Liver (tissue), 9 donors: ENCODE measurements around the gene PTPRN2. TPM values are rescaled to one million over a fixed set of nuclear protein-coding genes. Genes with fewer than 3 reads are reported as not detected.
"Not testable (repeated sequence)": the region's sequence is repeated elsewhere in the genome, so short reads cannot be mapped to it uniquely, and the experiment has no call there.

Experiments
- DNase-seq: peaks from one replicate; pipeline ENCODE4 v3.0.0-alpha.2; 2017; ENCODE audit warnings: low spot score
- H3K27ac ChIP-seq, 2 donors: one replicate each; pipeline ENCODE4 v1.7.0; 2013; ENCODE audit warnings: inconsistent platforms in 2 of 2, low read length in 2 of 2, control low read depth in 1 of 2, low read depth in 1 of 2, mild to moderate bottlenecking in 1 of 2
- H3K27me3 ChIP-seq, 4 donors: one replicate each; pipeline versions ENCODE4 v1.6.1 to v1.7.0; 2013; ENCODE audit warnings: low read length in 3 of 4, inconsistent platforms in 1 of 4, mild to moderate bottlenecking in 1 of 4, moderate library complexity in 1 of 4; ENCODE audit not compliant: control insufficient read depth in 4 of 4, insufficient read depth in 4 of 4
- H3K36me3 ChIP-seq, 4 donors: one replicate each; pipeline versions ENCODE4 v1.6.1 to v1.7.0; 2013; ENCODE audit warnings: low read length in 3 of 4, mild to moderate bottlenecking in 3 of 4, low read depth in 1 of 4, moderate library complexity in 1 of 4; ENCODE audit not compliant: control insufficient read depth in 4 of 4, insufficient read depth in 3 of 4
- H3K4me1 ChIP-seq, 4 donors: one replicate each; pipeline versions ENCODE4 v1.6.1 to v1.7.0; 2013; ENCODE audit warnings: low read length in 3 of 4, mild to moderate bottlenecking in 3 of 4, moderate library complexity in 1 of 4; ENCODE audit not compliant: control insufficient read depth in 4 of 4, insufficient read depth in 4 of 4
- H3K4me3 ChIP-seq, 3 donors: one replicate each; pipeline versions ENCODE4 v1.6.1 to v1.7.0; 2013; ENCODE audit warnings: low read length in 3 of 3, control low read depth in 1 of 3, low read depth in 1 of 3, mild to moderate bottlenecking in 1 of 3
- H3K9ac ChIP-seq, 2 donors: one replicate each; pipeline ENCODE4 v1.7.0; 2013; ENCODE audit warnings: low read length in 2 of 2, mild to moderate bottlenecking in 2 of 2, moderate library complexity in 2 of 2, control low read depth in 1 of 2, low read depth in 1 of 2
- H3K9me3 ChIP-seq, 4 donors: one replicate each; pipeline versions ENCODE4 v1.6.1 to v1.7.0; 2013; ENCODE audit warnings: low read length in 3 of 4; ENCODE audit not compliant: control insufficient read depth in 4 of 4
- CTCF ChIP-seq: fragments of 150-350 bp; IDR thresholded peaks from 2 replicates; pipeline ENCODE4 v1.5.1; 2017; ENCODE audit warnings: improper control_type of control experiment, low read depth, low read length; ENCODE audit not compliant: missing input control
- EGR1 ChIP-seq, 2 donors: IDR thresholded peaks; 2 replicates each; pipeline ENCODE4 v1.6.1; 2016 to 2018; ENCODE audit warnings: antibody characterized with exemption in 2 of 2, low read depth in 2 of 2
- FOXA2 ChIP-seq: IDR thresholded peaks from 2 replicates; pipeline ENCODE4 v1.6.1; 2016; ENCODE audit warnings: antibody characterized with exemption
- GABPA ChIP-seq, 2 donors: IDR thresholded peaks in 1 of 2; conservative IDR thresholded peaks in 1 of 2; 2 replicates each; pipeline ENCODE4 v1.6.1; 2016; ENCODE audit warnings: antibody characterized with exemption in 2 of 2, mild to moderate bottlenecking in 1 of 2, moderate library complexity in 1 of 2
- HNF4A ChIP-seq, 2 donors: conservative IDR thresholded peaks; 2 replicates each; pipeline ENCODE4 v1.6.1; 2016; ENCODE audit warnings: antibody characterized with exemption in 2 of 2, mild to moderate bottlenecking in 2 of 2
- HNF4G ChIP-seq: IDR thresholded peaks from 2 replicates; pipeline ENCODE4 v1.6.1; 2016; ENCODE audit warnings: antibody characterized with exemption
- JUND ChIP-seq, 2 donors: IDR thresholded peaks; 2 replicates each; pipeline ENCODE4 v1.6.1; 2016; ENCODE audit warnings: antibody characterized with exemption in 2 of 2
- MAX ChIP-seq: IDR thresholded peaks from 2 replicates; pipeline ENCODE4 v1.6.1; 2016; ENCODE audit warnings: antibody characterized with exemption
- NR2F2 ChIP-seq: IDR thresholded peaks from 2 replicates; pipeline ENCODE4 v1.6.1; 2016; ENCODE audit warnings: antibody characterized with exemption
- RAD21 ChIP-seq, 2 donors: IDR thresholded peaks; 2 replicates each; pipeline ENCODE4 v1.6.1; 2016; ENCODE audit warnings: antibody characterized with exemption in 2 of 2, mild to moderate bottlenecking in 2 of 2
- RXRA ChIP-seq, 2 donors: IDR thresholded peaks; 2 replicates each; pipeline ENCODE4 v1.6.1; 2017 to 2018; ENCODE audit warnings: antibody characterized with exemption in 2 of 2, mild to moderate bottlenecking in 1 of 2
- SP1 ChIP-seq: IDR thresholded peaks from 2 replicates; pipeline ENCODE4 v1.6.1; 2018; ENCODE audit warnings: antibody characterized with exemption, mild to moderate bottlenecking
- TAF1 ChIP-seq: conservative IDR thresholded peaks from 2 replicates; pipeline ENCODE4 v1.6.1; 2016; ENCODE audit warnings: antibody characterized with exemption, mild to moderate bottlenecking
- ZBTB33 ChIP-seq: IDR thresholded peaks from 2 replicates; pipeline ENCODE4 v1.6.1; 2016; ENCODE audit warnings: antibody characterized with exemption
- WGBS: extraction: QIAGEN DNeasy Blood & Tissue Kit; methylation state at CpG from one replicate; pipeline ENCODE4 v1.1.7; 2013; 5-methylcytosine and 5-hydroxymethylcytosine counted together
- polyA plus RNA-seq, 2 donors: library from polyadenylated mRNA; stranded (reverse) in 1 of 2; unstranded in 1 of 2; fragments of 200-250 nt in 1 of 2; fragments of >200 nt in 1 of 2; fragmentation: Nextera tagmentation in 1 of 2; extraction: Ambion mirVana in 1 of 2; gene quantifications; one replicate each; pipeline versions ENCODE4 v1.2.1 to v1.2.3, GENCODE V29; 2013 to 2015
- total RNA-seq, 2 donors: library from RNA; depleted of rRNA; stranded (reverse); fragments of >200 nt; gene quantifications; one replicate each; pipeline ENCODE4 v1.2.3, GENCODE V29; 2014
- donor health status: healthy.
- donor health status: healthy.
- donor health status: healthy.
- donor health status: healthy.
- donor health status: healthy.

PTPRN2 gene
- total and polyA plus RNA-seq, 4 donors: 0.75 to 1.9 (median 1.1) TPM

GRCh38 chr7:157667731-157668130, 919.9 kb downstream of the PTPRN2 start:
- H3K9ac ChIP-seq: no peak overlapping the region
- H3K4me3 ChIP-seq: no peak overlapping the region
- H3K9me3 ChIP-seq: no peaks in the 10 kb centered on the region
- 85% methylated on average over 19 of the region's 19 CpGs for WGBS
- DNase-seq: no peak
- TF ChIP-seq RAD21 (IDR thresholded peaks at IDR 0.05) (no peak), MAX (no peak), SP1 (no peak), GABPA (IDR thresholded peaks at IDR 0.05 in 1 of 2, conservative IDR thresholded peaks at IDR 0.05 in 1 of 2) (no peak), EGR1 (IDR thresholded peaks at IDR 0.05; ENCODE audit: low read depth in 2 of 2) (no peak), HNF4A (conservative IDR thresholded peaks at IDR 0.05) (no peak), JUND (IDR thresholded peaks at IDR 0.05) (no peak), HNF4G (no peak), CTCF (no peak), ZBTB33 (no peak)
- H3K27me3 ChIP-seq: no peaks in the 10 kb centered on the region
- H3K36me3 ChIP-seq: no peaks in the 10 kb centered on the region
- no peaks in the 10 kb centered on the region for H3K4me1 ChIP-seq
- H3K27ac ChIP-seq: no peak overlapping the region

GRCh38 chr7:157667261-157667660, 920.4 kb downstream of the PTPRN2 start:
- H3K4me3 ChIP-seq: no peak overlapping the region
- DNase-seq: no peak
- H3K27me3 ChIP-seq: no peaks in the 10 kb centered on the region
- no peak overlapping the region for H3K27ac ChIP-seq
- H3K4me1 ChIP-seq: no peaks in the 10 kb centered on the region
- WGBS: 84% methylated on average over 12 of the region's 12 CpGs
- no peaks in the 10 kb centered on the region for H3K36me3 ChIP-seq
- H3K9me3 ChIP-seq: no peaks in the 10 kb centered on the region
- TF ChIP-seq ZBTB33: no peak
- H3K9ac ChIP-seq: no peak overlapping the region

GRCh38 chr7:157666530-157667040, 921.0 kb downstream of the PTPRN2 start:
- no peaks in the 10 kb centered on the region for H3K27me3 ChIP-seq
- no peak overlapping the region for H3K4me3 ChIP-seq
- H3K4me1 ChIP-seq: no peaks in the 10 kb centered on the region
- DNase-seq: no peak
- H3K9me3 ChIP-seq: no peaks in the 10 kb centered on the region
- 85% methylated on average over 11 of the region's 11 CpGs for WGBS
- no peak overlapping the region for H3K27ac ChIP-seq
- no peak for TF ChIP-seq NR2F2
- TF ChIP-seq RXRA (IDR thresholded peaks at IDR 0.05): no peak
- no peak for TF ChIP-seq HNF4A (conservative IDR thresholded peaks at IDR 0.05)
- no peak for TF ChIP-seq RAD21 (IDR thresholded peaks at IDR 0.05)
- TF ChIP-seq FOXA2: no peak
- TF ChIP-seq JUND (IDR thresholded peaks at IDR 0.05): no peak
- no peak for TF ChIP-seq ZBTB33
- no peak for TF ChIP-seq SP1
- TF ChIP-seq TAF1: no peak
- TF ChIP-seq EGR1 (IDR thresholded peaks at IDR 0.05; ENCODE audit: low read depth in 2 of 2): no peak
- no peak overlapping the region for H3K9ac ChIP-seq
- no peaks in the 10 kb centered on the region for H3K36me3 ChIP-seq

GRCh38 chr7:157665634-157665988, 922.0 kb downstream of the PTPRN2 start:
- H3K27ac ChIP-seq, H3K9ac ChIP-seq, H3K27me3 ChIP-seq, H3K4me3 ChIP-seq, DNase-seq, H3K36me3 ChIP-seq, H3K9me3 ChIP-seq, H3K4me1 ChIP-seq: not testable (repeated sequence)
- WGBS: 93% methylated on average over 2 of the region's 2 CpGs
